Gastroesophageal sphincter (tissue), 4 donors: ENCODE measurements around the gene SRP19. TPM values are rescaled to one million over a fixed set of nuclear protein-coding genes. Genes with fewer than 3 reads are reported as not detected.

Source experiments
- ATAC-seq: fragments of 150-250 bp; one replicate; pipeline ENCODE4 v1.9.1; 2016; ENCODE audit warnings: mild to moderate bottlenecking, moderate library complexity
- H3K27ac ChIP-seq, 4 donors: fragments of 200-600 bp; sonication (generic) in 3 of 4; 1 replicate in 3 of 4; 2 replicates in 1 of 4; pipeline ENCODE4 v1.5.1; 2016 to 2019
- H3K27me3 ChIP-seq: fragments of 200-600 bp; sonication (generic); one replicate; pipeline ENCODE4 v1.5.1; 2019
- H3K36me3 ChIP-seq, 2 donors: fragments of 200-600 bp; sonication (generic); one replicate each; pipeline ENCODE4 v1.5.1; 2019; ENCODE audit warnings: control low read depth in 1 of 2
- H3K4me1 ChIP-seq, 3 donors: fragments of 200-600 bp; sonication (generic); 1 replicate in 2 of 3; 2 replicates in 1 of 3; pipeline ENCODE4 v1.5.1; 2016 to 2019; ENCODE audit warnings: control low read depth in 2 of 3
- H3K4me3 ChIP-seq, 2 donors: fragments of 200-600 bp; sonication (generic); one replicate each; pipeline ENCODE4 v1.5.1; 2019; ENCODE audit warnings: mild to moderate bottlenecking in 1 of 2, moderate library complexity in 1 of 2
- H3K9me3 ChIP-seq, 3 donors: fragments of 200-600 bp; sonication (generic); one replicate each; pipeline ENCODE4 v1.5.1; 2017 to 2019; ENCODE audit warnings: control low read depth in 2 of 3
- EP300 ChIP-seq: sonication (generic); formaldehyde crosslinking; IDR thresholded peaks from one replicate; pipeline ENCODE4 v1.6.1; 2017; ENCODE audit warnings: antibody characterized with exemption, mild to moderate bottlenecking
- POLR2A ChIP-seq, 2 donors: fragments of 450-650 bp; IDR thresholded peaks; one replicate each; pipeline ENCODE4 v1.6.1; 2017; ENCODE audit warnings: antibody characterized with exemption in 2 of 2, mild to moderate bottlenecking in 2 of 2, moderate library complexity in 1 of 2
- POLR2AphosphoS5 ChIP-seq: sonication (generic); formaldehyde crosslinking; IDR thresholded peaks from one replicate; pipeline ENCODE4 v1.6.1; 2017; ENCODE audit warnings: antibody characterized with exemption
- WGBS, 2 donors: methylation state at CpG; one replicate each; pipeline ENCODE4 v1.1.5; 2018; ENCODE audit warnings: low coverage in 1 of 2; 5-methylcytosine and 5-hydroxymethylcytosine counted together
- total RNA-seq, 4 donors: library from RNA; depleted of rRNA; stranded (reverse); fragments of >200 nt; gene quantifications; one replicate each; pipeline ENCODE4 v1.1.0, GENCODE V29; 2016
- TF ChIP-seq, protein P1 (sequence below), 4 experiments: fragments of 200-600 bp in 2 of 4; fragments of 450-650 bp in 2 of 4; sonication (generic) in 1 of 4; IDR thresholded peaks; one replicate each; pipeline ENCODE4 v1.5.1; 2017 to 2019; ENCODE audit warnings: antibody characterized with exemption in 4 of 4, mild to moderate bottlenecking in 2 of 4, moderate library complexity in 2 of 4

SRP19 gene
- 10 to 100 TPM; 36.5 to 96.8 (median 69.2) TPM for total RNA-seq

DNA sequence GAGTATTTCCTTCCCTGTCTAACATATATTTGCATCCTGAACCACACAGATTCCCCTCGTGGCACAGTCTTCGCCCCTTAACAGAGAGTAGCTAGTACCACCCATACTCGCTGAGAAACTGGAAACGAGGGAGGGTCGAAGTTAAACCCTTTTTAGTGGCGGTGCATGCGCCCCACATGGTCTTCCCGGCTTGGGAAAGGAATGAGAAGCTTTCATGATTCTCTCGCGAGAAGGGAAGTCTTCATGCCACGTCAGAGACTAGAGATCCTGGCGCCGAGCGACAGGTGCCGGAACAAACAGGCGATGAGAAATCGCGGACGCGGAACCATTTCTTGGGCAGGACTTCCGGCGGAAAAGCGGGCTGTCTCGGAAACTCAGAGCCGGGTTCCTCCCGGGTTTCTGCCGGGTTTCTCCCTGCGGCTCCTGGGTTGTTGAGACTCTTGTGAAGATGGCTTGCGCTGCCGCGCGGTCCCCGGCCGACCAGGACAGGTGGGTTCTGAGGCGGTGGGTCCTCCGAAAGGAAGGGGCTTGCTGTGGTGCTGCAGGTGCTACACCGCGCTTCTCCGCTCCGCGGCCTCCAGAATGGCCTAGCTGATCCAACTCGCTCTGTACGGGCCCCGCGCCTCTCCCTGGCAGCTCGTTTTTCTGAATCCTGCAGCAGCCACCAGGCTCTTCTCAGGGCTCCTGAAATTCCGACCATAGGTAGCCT, at the start of gene SRP19:
SRP19 (plus strand) TSS at position 359 of the 709 bp plus-strand sequence; CDS start at position 449, 90 bp downstream.
- 5 to 13% methylated on average over 3 to 6 of the region's 47 CpGs for WGBS, 2 donors
- Histone ChIP-seq H3K27me3 (no peaks in the 10 kb centered on the region), H3K4me1 (peaks cover 0 to 38% (median 20%) of the 10 kb centered on the region in 3 donors), H3K27ac (peak within 1 kb of the TSS; percentile 81 to 89 (median 83)), H3K4me3 (peak within 1 kb of the TSS; percentile 91 to 93), H3K36me3 (peaks cover 0 to 36% of the 10 kb centered on the region in 2 donors), H3K9me3 (no peaks in the 10 kb centered on the region)
- peak; percentile 99 for ATAC-seq
- peak; percentile 69 for TF ChIP-seq POLR2AphosphoS5
- TF ChIP-seq POLR2A (IDR thresholded peaks at IDR 0.05): peak; percentile 54 to 66
- TF ChIP-seq, protein P1, sequence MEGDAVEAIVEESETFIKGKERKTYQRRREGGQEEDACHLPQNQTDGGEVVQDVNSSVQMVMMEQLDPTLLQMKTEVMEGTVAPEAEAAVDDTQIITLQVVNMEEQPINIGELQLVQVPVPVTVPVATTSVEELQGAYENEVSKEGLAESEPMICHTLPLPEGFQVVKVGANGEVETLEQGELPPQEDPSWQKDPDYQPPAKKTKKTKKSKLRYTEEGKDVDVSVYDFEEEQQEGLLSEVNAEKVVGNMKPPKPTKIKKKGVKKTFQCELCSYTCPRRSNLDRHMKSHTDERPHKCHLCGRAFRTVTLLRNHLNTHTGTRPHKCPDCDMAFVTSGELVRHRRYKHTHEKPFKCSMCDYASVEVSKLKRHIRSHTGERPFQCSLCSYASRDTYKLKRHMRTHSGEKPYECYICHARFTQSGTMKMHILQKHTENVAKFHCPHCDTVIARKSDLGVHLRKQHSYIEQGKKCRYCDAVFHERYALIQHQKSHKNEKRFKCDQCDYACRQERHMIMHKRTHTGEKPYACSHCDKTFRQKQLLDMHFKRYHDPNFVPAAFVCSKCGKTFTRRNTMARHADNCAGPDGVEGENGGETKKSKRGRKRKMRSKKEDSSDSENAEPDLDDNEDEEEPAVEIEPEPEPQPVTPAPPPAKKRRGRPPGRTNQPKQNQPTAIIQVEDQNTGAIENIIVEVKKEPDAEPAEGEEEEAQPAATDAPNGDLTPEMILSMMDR (IDR thresholded peaks at IDR 0.05): no peak

DNA sequence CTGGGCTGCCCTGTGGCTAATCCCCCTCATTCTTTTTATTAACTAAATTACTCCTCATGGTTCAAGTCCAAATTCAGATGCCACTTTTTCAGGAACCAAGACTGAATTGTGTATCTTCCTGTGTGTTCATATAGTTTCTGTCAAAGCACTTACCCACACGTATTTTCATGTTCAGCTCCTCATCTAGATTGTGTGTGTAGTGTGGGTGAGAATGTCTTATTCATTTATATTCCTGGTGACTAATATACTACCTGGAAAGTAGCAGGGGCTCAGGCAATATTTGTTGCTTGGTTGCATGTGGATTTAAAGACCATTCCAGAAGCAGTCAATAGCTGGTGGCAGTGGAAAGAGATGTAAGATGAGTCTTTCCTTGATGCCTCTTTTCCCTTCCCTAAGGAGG, 48.5 kb upstream of the SRP19 start:
- Histone ChIP-seq H3K9me3 (no peaks in the 10 kb centered on the region), H3K4me3 (no peak overlapping the region), H3K36me3 (peaks cover 0 to 57% of the 10 kb centered on the region in 2 donors), H3K27me3 (no peaks in the 10 kb centered on the region), H3K4me1 (peaks cover 0 to 6% (median 0%) of the 10 kb centered on the region in 3 donors), H3K27ac (no peak overlapping the region)
- ATAC-seq: no peak
- TF ChIP-seq POLR2AphosphoS5 (no peak), EP300 (no peak), POLR2A (IDR thresholded peaks at IDR 0.05) (no peak)
- TF ChIP-seq, protein P1 (IDR thresholded peaks at IDR 0.05): no peak
- 75 to 100% methylated on average over 1 of the region's 1 CpG for WGBS, 2 donors

DNA sequence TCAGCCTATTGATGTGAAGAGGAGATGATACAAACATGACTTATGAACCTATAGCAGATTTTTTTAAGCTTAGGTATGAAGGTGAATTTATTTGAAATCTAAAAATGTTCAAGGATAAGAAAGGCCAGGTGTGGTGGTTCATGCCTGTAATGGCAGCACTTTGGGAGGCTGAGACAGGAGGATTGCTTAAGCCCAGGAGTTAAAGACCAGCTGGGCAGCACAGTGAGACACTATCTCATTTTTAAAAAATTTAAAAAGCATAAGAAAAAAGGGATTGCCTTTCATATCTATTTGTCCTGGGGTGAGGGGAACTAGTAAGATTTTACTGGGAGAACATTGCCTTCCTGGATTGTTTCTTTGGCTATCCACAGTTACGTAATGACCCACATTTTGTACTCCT, 40.8 kb upstream of the SRP19 start:
- H3K27ac ChIP-seq: no peak overlapping the region
- H3K27me3 ChIP-seq: no peaks in the 10 kb centered on the region
- WGBS, 2 donors: 86 to 89% methylated on average over 1 of the region's 1 CpG
- ATAC-seq: no peak
- no peaks in the 10 kb centered on the region for H3K4me1 ChIP-seq
- peaks cover 0 to 93% of the 10 kb centered on the region in 2 donors for H3K36me3 ChIP-seq
- TF ChIP-seq POLR2AphosphoS5: no peak
- TF ChIP-seq EP300: no peak
- TF ChIP-seq, protein P1 (IDR thresholded peaks at IDR 0.05): no peak
- TF ChIP-seq POLR2A (IDR thresholded peaks at IDR 0.05): no peak
- H3K9me3 ChIP-seq: no peaks in the 10 kb centered on the region
- H3K4me3 ChIP-seq: no peak overlapping the region

DNA sequence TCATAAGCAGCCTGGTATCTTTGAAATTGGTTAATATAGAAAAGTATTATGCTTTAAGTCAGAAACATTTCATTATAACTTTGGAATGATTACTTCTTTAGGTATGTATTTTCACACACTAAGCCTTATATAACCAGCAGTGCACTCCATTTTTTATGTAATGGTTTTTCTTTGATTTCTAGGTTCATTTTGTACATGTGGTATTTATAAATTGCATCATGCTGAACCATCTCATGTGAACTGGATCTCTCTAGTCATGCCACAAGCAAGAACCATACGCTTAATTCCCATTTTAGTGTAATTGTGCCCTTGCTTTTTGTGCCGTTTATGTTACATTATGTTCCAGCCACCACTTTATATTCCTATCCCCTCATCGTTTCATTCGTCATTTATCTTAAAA, 38.6 kb upstream of the SRP19 start:
- no peak for ATAC-seq
- Histone ChIP-seq H3K27me3 (no peaks in the 10 kb centered on the region), H3K36me3 (peaks cover 0 to 88% of the 10 kb centered on the region in 2 donors), H3K4me1 (no peaks in the 10 kb centered on the region), H3K27ac (no peak overlapping the region), H3K9me3 (no peaks in the 10 kb centered on the region), H3K4me3 (no peak overlapping the region)
- TF ChIP-seq POLR2AphosphoS5 (no peak), POLR2A (IDR thresholded peaks at IDR 0.05) (no peak), EP300 (no peak)
- TF ChIP-seq, protein P1 (IDR thresholded peaks at IDR 0.05): no peak
- 65 to 69% methylated on average over 4 of the region's 4 CpGs for WGBS, 2 donors

DNA sequence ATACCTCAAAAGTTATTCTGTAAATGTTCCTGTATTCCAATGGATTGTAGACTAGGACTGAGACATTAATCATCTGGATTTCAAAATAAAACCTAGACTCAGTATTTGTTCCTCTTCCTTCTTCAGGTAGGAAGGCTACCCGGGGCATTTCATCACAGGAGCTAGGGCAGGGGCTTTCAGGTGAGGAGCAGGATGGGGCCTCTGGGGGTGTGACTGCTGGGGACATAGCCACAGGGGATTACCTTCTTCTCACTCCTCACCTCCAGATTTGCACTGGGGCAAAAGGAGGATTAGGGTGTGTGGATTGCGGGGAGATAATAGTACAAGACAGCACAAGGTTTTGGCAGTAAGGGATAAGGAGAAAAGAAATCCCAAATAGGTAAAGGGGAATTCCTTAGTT, 37.9 kb upstream of the SRP19 start:
- Histone ChIP-seq H3K4me1 (no peaks in the 10 kb centered on the region), H3K27ac (no peak overlapping the region), H3K36me3 (peaks cover 0 to 88% of the 10 kb centered on the region in 2 donors), H3K4me3 (no peak overlapping the region), H3K27me3 (no peaks in the 10 kb centered on the region), H3K9me3 (no peaks in the 10 kb centered on the region)
- no peak for ATAC-seq
- WGBS, 2 donors: 94 to 95% methylated on average over 2 of the region's 2 CpGs
- no peak for TF ChIP-seq POLR2AphosphoS5
- no peak for TF ChIP-seq EP300
- TF ChIP-seq, protein P1 (IDR thresholded peaks at IDR 0.05): no peak
- no peak for TF ChIP-seq POLR2A (IDR thresholded peaks at IDR 0.05)
